ENCODE data around the gene SPNS2. TPM values are rescaled to one million over a fixed set of nuclear protein-coding genes. Genes with fewer than 3 reads are reported as not detected.

The SPNS2 gene
- total RNA-seq, 1 experiment from 2014 or later: 28.3 TPM

DNA sequence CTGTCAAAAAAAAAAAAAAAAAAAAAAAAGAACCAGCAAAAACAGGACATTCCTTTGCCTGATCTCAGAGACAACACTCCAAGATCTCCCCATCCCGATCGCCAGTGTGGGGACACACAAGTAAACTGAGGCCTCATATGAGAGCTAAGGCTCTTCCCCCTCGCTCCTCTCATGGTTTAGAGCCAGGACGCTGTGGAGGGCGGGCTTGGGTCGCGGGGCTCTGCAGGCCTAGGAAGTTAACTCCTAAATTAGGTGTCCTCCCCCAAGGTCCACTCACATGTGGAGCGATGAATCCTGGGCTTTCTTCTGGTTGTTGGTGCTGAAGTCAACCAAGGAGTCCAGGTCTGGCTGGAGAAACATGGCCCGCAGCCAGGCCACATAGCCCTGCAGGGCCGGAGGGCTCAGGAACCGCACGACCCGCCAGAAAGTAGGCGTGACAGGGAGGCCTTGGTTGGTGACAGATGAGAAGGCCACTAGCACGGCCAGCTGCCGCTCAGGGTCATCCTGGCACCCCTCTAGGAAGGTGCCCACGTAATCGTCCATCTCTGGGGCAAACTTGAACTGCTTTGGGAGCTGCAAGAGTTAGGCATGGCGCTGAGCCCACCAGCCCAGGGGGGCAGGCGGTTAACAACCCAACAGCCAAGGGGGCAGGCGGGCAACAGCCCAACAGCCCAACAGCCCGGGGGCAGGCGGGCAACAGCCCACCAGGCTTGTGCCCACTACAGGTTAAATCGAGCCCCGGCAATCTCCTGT, 51.3 kb downstream of the SPNS2 start:
- no peak for DNase-seq (ENCODE audit: low spot score)

DNA sequence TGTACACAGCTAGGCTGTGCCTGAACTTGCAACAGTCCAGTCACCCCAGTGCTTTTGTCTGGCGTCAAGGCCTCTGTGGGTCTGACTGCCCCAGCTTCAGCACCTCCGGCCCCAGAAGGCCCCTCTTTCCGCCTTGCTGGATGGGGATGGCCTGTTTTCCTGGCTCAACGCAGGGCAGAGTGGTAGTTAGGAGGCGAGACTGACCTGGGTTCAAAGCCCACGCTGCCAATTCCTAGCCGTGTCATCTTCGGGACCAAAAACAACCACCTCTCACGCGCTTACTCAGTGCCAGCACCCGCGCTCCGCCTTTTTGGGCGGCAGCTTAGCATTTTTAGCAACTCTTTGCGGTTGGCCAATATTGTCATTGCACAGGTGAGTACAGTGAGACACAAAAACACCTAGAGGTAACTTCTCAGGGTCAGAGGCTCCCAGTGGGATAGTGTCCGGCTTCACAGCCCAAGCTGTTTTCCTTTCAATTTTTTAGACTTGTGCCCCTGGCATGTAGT, 51.9 kb downstream of the SPNS2 start:
- no peak for DNase-seq (ENCODE audit: low spot score)

DNA sequence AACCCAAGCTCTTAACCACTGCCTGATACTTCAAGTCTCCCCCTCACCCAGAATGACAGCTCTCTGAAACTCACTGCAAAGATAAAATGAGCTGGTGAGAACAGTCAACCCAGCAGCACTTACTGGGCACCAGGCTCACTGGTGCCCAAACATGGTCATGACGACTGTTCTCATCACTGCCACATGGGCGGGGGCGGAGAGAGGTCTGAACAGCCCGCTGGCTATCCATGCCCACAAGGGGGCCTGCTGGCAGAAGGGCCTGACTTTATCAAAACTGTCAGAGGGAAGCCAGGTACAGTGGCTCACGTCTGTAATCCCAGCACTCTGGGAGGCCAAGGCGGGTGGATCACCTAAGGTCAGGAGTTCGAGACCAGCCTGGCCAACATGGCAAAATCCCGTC, 52.5 kb downstream of the SPNS2 start:
- DNase-seq (ENCODE audit: low spot score): peak; percentile 23

DNA sequence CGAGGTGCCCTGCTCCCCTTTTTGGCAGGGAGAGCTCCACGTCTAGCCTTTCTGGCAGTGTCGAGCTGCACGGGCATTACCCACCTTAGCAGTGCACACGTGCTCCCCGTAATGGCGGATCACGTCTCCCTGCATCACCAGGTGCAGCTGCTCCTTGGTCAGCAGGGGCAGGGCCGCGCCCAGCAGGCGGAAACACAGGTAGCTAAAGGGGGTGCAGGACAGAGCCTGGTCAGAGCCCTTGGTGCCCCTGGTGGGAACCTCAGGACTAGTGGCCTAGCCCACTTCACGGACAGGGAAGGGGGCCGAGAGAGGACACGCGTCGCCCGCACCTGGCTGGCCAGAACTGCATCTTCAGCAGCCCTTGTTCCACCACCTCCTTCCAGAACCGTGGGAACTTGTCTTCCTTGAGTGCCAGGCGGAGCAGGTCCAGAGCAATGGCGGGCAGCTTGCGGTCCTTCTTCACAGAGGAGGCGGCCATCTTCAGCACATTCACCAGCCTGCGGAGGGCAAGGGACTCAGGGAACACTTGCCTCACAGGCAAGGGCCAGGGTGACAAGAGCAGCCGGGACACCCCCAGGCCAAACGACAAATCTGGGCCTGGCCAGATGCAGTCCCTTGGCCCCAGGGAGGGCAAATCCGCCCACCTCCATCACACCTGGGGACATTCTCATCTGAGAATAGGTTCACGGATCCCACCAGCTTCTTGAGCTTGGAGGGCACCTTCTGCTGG, 53.3 kb downstream of the SPNS2 start:
- DNase-seq (ENCODE audit: low spot score): no peak

DNA sequence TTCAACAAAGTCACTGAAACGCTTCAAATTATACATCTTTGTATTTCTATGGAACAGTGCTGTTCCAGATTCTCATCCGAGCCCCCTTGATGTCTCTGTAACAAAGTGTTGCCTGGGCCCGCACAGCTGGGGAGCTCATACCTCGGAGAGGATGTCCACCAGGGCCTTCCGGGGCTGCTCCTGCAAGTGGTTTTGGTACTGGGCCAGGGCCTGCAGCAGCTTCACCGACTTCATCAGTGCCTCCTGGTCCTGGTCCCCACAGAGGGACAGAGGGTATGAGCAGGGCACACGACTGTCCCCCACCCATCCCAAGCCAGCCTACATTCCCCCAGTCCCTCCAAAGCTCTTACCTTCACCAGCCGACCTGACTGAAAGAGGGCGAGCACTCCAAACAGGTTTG, 55.0 kb downstream of the SPNS2 start:
- DNase-seq (ENCODE audit: low spot score): no peak

DNA sequence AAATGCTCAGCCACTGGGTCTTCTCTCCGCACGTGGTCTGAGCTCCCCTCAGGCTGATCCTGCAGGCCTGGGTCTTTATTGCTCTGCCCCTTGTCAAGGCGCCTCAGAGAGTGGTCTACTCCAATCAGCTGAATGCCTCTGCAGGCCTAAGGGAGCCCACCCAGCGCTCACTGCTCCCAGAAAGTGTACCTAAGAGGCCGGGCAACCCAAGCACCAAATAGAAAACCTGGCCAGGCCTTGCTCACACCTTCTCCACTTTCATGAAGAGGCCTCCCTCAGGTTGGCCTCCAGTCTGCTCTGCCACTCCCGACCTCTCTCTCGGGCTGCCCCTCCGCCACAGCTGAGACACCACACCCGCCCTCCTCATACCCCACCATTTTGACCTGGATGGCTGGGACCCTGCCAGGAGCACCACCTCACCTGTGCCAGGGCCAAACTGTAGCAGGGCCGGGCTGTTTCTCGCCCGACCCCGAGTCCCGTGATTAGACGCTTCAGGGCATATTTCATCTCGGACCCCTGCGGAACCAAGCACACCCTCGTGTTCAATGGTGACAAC, 55.8 kb downstream of the SPNS2 start:
- DNase-seq (ENCODE audit: low spot score): no peak

DNA sequence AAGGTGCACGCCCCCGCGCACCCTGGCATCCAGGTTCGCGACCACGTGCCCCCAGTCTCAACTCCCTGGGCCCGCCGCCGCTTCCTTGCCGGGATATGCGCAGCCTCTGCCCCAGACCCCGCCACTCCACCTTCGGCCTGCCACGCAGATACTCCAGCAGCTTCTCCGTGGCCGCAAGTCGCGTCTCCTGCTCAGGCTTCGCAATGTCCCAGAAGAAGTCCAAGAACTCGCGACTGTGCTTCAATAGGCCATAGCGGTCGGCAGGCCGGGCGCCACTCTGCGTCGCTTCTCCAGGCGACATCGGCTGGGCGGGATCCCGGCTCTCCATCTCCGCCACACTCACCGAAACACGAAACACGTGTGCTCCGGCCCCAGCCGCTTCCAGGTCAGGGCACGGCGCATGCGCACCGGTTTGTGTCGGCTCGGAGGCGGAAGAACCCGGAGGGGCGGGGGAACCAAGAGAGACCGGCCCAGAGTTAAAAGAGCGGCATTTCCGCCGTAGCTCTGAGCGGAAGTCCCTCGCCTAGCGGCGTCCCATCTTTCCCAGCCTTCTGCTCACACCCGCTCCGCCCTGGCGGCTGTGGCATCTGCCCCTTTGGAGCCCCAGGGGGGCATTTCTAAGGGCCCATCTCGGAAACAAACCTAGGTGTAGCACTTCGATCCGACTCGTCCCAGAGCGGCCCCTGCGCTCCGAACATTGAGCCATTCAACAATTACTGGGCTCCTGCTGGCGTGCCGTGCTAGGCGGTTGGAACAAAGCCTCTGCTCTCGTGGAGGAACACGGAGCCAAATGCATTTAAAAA, 56.5 kb downstream of the SPNS2 start, which contains the start of gene MYBBP1A:
Gene MYBBP1A (minus strand): TSS at position 388 of the 803 bp plus-strand sequence. CDS start 60 bp downstream, at position 328.
- peak; percentile 93 for DNase-seq (ENCODE audit: low spot score)

DNA sequence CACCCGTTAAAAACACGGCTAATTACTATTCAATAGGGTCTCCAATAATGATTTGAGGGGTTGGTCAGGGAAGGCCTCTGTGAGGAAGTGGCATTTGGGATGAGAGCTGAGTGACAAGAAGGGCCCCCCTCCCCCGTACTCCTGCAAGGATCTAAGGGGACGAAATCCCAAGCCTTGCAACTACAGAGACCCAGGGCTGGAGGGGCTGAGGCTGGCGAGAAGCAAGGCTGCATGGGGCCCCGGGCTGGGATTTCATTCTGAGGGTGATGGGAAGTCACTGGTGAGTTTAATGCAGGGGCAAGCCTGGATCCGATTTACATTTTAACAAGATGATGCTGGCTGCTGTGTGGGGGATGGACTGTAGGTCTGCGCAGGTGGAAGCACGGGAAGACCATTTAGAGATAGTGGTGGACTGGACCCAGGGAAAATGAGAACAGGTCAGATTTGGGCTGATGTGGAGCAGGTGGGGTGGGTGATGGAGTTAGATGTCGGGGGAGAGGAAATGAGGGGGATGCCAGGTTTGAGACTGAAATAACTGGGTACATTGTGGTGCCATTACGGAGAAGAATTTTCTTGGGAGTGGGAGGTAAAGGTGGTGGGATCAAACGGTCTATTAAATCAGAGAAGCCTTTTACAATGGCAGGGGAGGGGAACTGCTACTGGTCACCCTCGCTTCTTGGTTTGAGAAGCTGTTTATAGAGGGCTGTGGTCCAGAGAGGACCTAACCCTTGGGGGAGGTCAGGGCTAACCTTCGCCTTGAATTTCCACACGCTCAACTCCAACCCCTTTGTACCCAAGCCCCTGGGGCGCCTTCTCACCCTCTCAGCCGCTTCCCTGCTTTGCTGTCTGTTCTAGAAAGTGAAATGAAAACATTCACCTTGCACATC, 57.4 kb downstream of the SPNS2 start:
- DNase-seq (ENCODE audit: low spot score): no peak

DNA sequence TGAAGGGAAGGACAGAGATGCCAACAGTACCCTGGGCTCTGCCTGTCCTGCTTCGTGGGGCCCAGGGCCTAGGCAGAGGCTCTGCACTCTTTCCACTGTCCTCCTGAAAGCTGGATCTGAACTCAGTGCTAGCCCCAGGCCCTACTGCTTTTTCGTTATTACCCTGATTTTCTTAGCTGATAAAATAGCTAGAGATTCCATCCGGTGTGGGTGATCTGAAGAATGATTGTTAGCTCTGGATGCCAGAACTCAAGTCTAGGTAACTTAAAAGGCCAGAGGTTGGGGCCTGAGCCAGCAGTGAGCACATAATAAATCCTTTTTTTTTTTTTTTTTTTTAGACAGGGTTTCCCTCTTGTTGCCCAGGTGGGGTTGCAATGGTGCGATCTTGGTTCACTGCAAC, 58.3 kb downstream of the SPNS2 start:
- no peak for DNase-seq (ENCODE audit: low spot score)

DNA sequence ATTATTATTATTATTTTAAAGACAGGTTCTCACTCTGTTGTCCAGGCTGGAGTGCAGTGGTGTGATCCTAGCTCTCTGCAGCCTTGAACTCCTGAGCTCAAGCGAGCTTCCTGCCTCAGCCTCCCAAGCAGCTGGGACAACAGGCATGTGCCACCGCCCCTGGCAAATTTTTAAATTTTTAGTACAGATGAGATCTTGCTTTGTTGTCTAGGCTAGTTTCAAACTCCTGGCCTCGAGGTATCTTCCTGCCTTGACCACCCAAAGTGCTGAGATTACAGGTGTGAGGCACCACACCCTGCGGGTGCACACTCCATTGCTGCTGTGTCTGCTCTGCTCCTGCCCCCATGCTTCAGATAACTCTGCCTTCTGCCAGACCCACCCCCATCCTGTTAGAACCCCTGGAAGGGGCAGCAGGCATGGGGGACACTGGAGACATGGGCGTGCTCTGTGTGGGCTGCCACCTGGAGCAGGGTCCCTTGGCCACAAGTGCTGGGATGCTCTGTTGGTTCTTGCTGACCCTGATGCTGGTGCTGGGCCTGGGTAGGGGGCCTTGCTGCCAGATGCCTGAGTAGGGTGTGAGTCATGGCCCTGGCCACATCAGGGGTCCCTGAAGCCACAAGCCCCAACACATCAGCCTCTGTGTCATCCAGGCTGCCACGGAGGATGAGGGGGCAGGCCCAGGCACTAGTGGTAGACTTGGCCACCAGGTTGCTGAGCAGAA, 59.1 kb downstream of the SPNS2 start:
- DNase-seq (ENCODE audit: low spot score): no peak

DNA sequence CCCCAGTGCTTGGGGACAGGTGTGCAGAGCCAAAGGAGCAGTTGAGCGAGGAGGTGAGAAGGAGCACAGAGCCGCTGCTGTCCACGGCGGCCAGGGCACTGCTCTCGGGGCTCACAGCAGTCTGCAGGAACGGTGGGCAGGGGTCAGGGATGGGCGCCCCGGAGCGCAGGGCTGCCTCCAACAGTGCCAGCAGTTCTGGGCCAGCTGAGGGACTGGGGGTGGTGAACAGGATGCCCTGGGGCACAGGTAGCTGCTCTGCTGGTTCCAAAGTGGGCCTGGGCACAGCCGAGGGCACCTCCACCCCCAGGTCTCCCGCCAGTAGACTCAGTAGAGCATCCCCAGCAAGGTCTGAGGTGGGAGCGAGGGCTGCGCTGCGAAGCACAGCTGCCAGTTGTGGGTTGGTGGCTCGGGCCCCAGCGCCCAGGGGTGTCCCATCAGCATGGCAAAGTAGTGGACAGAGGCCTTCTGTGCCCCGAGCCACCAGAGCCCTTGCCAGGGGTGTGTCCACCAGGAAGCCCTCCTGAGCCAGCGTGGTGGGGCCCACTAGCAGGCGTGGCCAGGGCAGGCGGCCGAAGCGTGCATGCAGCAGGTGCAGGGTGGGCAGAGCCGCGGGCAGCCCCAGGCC, 59.8 kb downstream of the SPNS2 start:
- no peak for DNase-seq (ENCODE audit: low spot score)

DNA sequence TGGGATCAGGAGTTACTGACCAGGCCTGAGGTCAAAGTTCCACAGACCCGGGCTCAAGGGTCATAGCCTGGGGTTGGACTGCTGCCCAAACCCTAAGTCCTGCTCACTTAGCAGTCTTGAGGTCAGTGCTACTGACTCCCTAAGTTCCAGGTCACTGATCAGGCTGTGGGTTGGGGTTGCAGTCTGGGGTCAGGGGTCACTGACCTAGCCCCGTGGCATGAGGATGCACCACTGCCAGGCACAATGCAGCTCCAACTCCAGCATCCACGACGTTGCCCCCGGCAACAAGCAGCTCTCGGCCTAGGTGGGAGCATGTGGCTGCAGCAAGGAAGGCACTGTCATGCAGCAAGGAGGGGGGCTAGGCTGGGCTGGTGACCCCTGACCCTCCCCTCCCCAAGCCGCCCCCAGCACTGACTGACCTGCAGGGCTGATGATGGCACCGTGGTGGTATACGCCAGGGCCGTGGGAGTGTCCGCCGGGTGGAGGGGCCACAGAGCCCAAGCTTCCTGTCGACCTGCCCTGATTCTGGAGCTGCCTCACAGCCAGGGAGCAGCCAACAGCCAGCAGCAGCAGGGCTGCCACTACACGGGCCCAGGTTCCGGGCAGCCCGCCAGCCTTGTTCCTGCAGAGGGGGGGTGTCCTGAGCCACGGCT, 60.6 kb downstream of the SPNS2 start:
- no peak for DNase-seq (ENCODE audit: low spot score)

DNA sequence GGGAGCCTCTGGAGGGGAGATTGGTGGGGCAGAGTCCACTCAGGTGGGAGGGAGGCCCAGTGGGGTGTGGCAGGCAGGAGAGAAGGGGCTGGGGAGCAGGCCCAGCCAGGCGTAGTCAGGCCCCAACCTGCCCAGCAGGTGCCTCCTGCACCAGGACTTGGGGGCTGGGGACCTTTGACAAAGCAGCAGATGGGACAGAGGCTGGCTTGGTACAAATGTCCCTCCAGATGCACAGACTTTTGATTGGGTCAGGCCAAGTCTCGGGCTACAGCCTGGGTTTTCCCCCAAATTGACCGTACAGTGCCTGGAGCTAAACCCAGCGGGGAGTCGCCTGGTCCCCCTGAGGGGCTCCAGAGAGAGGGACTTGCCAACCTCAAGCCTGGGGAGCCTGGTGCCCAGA, 61.3 kb downstream of the SPNS2 start:
- no peak for DNase-seq (ENCODE audit: low spot score)

DNA sequence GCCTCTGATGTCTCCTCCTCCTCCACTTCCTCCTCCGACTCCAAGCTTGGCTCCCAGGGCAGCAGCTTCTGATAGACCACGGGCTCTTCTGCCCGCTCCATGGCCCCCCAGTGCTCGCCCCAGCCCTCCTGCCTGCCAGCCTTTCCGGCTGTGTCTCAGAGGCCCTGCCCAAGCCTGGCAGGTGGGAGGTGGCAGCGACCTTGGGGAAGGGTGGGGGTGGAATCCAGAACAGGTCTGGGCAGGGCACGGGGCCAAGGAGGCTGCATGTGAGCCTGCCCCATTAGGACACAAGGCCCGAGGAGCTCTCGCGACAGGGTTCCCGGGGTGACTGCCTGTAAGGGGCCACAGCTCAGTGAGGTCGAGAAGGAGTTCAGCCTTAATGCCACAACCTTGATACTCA, 61.7 kb downstream of the SPNS2 start, which contains the start of gene GGT6:
Gene GGT6 (minus strand): TSS at position 157 of the 400 bp plus-strand sequence. CDS start 56 bp downstream, at position 101.
- DNase-seq (ENCODE audit: low spot score): no peak

DNA sequence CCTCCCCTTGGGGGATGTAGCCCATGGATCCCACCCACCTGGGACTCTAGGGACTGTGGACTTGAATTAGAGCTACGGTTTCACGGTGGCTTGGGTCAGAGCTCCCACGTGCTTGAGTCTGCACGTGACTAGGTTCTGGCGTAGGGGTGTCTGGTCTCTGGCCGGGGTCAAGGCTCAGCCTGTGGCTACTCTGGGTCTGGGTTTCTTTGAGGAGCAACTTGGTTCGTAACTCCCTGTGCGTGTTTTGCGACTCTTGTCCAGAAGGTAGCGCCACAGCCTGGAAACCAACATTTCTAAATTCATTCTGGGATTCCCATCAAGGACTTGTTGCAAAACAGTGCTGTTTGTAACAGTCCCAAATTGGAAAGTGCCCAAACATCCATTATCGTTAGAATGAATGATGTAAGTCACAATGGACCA, 62.2 kb downstream of the SPNS2 start:
- no peak for DNase-seq (ENCODE audit: low spot score)

DNA sequence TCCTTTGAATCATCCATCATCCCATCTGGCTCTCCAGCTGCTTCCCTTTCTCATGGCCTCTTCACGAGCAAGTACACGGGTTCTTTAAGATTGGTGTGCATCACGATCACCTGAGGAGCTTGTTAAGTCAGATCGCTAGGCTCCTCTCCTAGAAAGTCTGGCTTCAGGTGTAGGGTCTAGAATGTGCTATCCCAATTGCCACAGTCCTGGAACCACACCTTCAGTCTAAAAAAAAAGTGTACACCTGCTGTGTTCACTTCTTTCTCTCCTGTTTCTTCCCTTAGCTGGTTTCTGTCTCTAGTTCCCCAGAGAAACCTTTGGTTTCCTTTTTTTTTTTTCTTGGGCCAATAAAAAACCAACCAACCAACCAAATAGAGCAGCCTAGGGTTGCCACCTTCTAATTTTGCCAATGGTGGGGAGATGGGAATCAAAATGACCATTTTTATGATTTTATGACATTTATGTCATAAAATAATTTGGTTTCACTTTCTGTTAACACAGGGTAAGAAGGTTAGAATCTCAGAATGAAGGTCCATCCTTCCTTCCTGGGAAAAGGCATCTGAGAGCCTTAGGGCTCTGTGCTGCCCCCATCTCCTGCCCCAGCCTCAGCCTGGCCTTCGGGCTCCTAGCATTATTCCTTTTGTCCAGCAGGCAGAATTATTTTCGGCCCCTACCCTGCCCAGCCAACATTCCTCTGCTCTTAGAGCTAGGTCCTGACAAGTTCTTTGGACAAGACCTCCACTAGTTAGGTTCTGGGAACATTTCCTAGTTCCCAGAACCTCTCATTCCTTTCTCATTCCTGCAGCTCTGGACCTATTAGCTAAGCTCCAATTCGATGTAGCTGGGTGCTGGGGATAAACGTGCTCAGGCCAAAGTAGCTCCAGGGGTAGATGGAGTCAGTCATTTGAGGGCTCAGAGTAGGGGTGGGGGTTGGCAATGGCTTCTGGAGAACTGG, 63.6 kb downstream of the SPNS2 start:
- no peak for DNase-seq (ENCODE audit: low spot score)

DNA sequence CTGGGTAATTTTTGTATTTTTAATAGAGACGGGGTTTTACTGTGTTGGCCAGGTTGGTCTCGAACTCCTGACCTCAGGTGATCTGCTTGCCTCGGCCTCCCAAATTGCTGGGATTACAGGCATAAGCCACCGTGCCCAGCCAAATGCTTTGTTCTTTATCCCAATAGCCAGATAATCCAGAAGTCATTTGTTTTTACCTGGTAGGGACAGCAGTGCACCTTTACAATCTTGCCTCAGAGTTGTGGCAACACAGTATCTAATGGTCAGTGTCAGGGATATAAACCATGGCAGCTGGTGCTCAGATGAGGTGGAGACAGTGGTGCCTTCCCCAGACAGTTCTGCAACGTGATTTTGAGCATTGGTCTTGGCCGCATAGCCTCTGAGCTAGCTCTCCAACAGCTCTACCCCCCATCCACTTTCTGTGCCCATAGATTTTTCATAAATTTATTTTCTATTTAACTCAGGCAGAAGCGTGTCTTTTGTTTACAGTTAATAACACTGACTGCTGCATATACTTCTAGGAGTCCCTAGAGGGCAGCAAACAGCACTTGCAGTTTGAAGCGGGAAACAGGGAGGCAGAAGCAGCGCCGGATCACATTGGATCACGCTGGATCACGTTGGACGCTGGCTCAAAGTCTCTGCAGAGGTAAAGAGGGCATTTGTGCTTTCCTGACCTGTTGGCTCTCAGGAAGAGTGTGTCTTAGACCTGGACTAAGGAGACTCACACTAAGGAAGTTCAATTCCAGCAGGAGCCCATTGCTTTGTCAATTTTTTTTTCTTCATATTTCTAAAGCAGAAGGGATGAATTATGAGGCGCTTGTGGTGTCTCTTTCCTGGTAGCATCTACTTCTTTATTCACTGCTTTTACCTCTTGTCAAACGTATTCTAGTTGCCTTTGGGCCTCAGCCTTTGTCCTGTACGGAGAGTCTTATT, 66.8 kb downstream of the SPNS2 start:
- DNase-seq (ENCODE audit: low spot score): peak; percentile 82

All from A172 (cell line).